Neuronal stem cell (in vitro differentiated cells): ENCODE data around the gene TMPRSS11F. TPM values are rescaled to one million over a fixed set of nuclear protein-coding genes. Genes with fewer than 3 reads are reported as not detected.

Experiments used
- small RNA-seq: library from polyadenylated mRNA; stranded (forward); fragments of <200 nt; extraction: miRNeasy Mini kit (QIAGEN cat#:217004); gene quantifications from one replicate; pipeline ENCODE3, GENCODE V24; 2013; ENCODE audit not compliant: insufficient read depth

TMPRSS11F gene

Small RNAs within 50 kb of the gene (small RNA-seq; reads per million reads assigned to genes)
- gene RNU6-95P, result not detected
